OCI-M2 (cell line): Measurements from ENCODE around the gene CUL2.

Source experiments
- DNase-seq: peaks from one replicate; lab custom pipeline; 2025; ENCODE audit not compliant: unreplicated experiment; lab: John Stamatoyannopoulos, UW

CUL2 gene

GRCh38 chr10:35090162-35090954 lies at the start of gene CUL2:
Gene CUL2, minus strand, starts transcription at chr10:35090341. Its CDS starts 19,024 bp downstream, at chr10:35071317.
- DNase-seq = peak; percentile 24

DNA sequence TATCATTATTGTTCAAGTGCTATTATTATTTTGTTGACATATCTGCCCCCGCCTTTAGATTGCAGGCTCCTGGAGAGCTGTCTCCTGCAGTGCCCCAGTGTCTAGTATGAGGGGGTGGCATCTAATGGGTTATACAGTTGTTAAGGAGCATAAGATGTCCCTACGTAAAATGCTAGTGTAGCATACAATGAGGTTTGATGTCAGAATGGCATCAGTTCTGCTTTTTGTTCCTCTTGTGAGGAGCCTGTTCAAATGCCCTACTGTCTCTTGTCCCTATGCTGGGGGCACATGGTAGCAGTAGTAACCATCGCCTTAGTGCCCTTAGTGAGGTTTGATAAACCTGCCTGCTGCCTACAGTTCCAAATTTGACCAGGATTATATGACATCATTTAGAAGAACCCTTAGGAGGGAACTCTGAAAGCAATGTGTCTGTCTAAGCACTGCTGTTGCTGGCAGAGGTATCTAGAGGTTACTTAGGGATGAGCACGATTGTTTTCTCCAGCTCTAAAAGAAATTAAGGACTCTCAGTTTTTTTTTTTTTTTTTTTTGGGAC lies 46.2 kb upstream of the CUL2 start:
- DNase-seq = no peak

DNA sequence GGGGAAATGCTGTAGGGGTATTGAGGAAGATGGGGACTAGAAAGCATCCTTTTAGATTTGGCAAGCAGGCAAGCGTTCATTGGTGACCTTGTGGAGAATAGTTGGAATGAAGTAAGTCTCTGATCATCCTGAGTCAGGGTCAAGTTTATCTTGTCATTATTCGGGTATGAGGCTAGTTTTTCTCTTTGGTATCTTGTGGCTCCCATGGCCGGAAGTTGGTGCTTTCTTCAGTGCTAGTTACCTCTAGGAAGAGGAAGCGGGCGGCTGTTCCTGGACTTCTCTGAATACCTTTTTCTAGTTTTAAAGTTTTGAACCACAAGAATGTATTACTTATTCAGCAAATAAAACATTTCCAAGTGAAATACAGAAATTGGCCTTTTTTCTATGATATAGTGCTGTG lies 45.7 kb upstream of the CUL2 start:
- DNase-seq = no peak

DNA sequence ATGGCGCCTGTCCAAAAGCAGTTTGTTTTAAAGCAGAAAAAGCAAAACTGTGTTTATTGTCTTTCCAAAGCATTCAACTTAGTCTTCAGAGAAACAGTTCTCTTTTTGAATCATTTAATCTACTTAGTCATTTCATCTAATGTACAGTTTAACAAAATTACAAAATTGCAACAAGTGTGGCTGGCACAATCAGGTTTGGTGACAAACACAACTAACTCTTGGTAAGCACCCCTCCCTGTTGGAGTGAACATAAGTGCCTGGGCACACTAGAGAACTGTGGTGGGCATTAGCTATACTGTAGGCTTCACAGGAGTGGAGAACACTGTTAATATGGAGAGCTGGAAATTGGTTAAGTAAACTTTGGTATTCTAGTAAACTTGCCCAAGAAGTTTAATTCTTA lies 43.4 kb upstream of the CUL2 start:
- no peak for DNase-seq

DNA sequence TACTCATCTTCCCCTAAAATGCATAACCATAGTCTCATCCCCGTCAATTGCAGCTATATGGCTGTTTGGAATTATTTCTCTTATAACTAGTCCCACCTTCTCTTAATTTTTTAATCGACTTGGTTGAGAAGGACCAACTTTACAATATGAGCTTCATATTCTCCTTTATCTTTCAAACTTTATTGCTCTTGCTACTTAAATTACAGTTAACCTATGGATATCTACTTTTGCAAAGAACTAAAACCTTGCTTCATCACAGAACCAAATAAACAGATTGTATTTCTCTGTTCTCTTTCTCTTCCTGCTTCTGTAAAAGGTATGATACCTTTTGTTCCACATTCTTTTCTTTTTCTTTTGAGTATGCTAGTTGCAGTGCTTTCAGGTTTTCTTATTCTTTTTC lies 42.6 kb upstream of the CUL2 start:
- DNase-seq = no peak

GRCh38 chr10:35130663-35131062 lies 40.5 kb upstream of the CUL2 start:
- no peak for DNase-seq

DNA sequence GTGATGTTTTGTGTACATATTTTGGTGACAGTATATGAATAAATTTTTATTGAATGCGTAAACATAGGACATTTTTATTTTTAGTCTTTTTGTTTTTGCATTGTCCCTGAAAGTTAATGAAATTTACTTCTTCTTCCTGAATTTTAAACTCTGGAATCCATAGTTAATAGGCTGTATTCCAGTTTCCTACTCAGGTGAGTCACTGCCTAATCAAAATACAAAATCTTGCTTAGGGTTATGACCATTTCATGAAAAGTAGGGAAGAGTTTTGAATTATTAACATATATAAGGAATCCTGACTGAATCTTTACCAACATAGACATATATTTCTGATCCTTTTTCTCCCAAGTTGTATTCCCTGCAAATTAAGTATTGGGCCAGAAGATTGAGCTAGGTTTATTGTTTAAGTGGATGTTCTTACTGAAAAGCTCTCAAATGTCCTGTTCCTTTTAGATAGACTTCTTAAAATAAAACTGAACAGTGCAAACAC lies 39.1 kb upstream of the CUL2 start:
- no peak for DNase-seq

DNA sequence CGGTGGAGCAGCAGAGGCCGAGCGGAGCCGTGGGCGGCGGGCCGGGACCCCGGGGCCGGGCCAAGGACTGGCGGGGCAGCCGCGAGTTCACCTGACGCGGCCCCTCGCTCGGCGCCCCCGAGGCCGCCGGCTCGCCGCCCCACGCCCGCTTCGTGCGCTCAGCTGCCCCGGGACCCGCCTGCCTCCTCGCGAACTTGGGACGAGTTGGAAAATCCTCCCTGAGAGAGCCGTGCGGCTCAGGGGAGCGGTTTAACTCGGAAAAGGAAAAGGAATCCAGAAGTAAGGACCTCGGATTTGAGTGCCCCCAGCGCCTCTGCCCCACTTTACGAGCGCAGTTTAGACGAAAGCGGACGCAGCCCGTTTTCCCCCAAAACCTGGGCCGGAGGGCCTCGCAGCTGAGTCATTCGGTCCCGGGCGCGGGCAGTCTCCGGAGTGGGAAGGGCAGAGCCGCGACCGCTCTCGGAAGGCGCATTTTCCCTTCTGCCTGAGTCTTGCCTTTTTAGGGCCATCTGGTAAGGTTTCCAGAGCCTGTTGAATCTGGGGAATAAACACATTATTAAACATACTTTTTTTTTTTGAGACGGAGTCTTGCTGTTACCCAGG lies 37.2 kb upstream of the CUL2 start:
- no peak for DNase-seq

DNA sequence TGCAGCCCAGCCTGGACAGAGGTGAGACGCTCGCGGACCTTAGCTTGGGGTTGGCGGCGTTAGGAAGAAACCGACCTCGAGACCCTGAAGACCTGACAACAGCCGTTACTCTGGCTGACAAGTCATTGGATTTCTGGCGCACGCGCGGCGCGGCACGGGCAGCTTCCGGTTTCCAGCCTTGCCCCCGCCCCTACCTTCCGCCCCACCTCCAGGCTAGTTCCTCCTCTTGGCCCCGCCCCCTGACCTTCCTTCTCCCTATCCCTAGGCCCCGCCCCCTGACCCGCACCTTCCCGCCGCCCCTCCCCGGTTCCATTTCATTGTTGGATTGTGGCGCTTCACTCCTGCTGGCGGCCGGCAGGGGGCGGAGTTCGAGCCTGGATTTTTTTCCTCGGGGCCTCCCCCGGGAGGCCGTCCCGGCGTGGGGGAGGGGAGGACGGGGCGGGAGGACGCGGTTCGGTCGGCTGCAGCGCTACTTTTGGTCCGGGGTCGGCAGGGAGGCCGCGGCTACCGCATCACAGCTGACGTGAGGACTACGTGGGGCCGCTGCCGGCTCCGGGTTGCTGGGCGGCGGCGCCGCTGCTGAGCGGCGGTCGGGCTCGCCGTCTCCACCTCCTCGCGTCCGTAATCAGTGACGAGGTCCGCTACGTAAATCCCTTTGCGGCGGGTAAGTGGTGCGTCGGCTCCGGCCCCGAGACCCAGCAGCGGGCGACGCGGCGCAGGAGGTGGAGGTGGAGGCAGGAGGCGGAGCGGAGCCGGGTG lies 36.6 kb upstream of the CUL2 start, which contains the start of gene CREM:
Gene CREM, plus strand, starts transcription at position 317 of the 759 bp plus-strand sequence. CDS start 10,990 bp downstream, outside the sequence.
- peak; percentile 71 for DNase-seq

- DNase-seq = no peak
These were observed 36.0 kb upstream of the CUL2 start for GRCh38 chr10:35126062-35126529.

DNA sequence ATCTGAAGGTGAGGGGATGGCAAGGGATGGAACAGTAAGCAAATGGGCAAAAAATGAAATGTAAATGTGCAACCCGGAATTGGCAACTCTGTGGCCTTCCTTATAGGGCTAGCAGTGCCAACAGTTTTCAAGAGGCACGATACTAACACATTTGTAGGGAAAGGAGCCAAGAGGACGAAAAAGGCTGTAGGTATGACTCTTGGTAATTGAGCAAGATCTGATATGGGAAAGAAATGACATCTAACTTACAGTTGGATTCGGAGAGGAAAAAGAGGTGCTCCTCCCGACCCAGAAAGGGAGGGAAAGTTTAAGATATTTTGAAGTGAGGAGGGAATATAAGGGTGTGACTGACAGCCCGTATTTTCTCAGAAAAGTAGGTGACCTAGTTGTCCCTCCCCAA lies 34.4 kb upstream of the CUL2 start:
- no peak for DNase-seq

GRCh38 chr10:35119378-35119777 lies 29.2 kb upstream of the CUL2 start:
- no peak for DNase-seq

GRCh38 chr10:35112571-35112970 lies 22.4 kb upstream of the CUL2 start:
- DNase-seq = no peak

DNA sequence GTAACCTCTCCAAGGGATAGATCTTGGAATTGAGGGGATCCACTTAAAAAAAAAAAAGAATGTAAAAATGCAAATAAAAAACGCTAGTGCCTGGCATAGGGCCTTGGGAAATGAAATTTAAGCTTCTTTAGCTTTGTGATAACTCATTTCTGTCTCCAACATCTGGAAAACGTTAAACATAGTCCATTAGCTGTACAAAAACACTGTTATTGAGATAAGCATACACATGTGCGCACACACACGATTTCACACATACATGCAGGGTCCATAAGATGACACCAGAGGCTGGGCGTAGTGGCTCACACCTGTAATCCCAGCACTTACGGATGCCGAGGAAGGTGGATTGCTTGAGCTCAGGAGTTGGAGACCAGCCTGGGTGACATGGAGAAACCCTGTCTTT lies 13.7 kb upstream of the CUL2 start:
- DNase-seq = no peak

DNA sequence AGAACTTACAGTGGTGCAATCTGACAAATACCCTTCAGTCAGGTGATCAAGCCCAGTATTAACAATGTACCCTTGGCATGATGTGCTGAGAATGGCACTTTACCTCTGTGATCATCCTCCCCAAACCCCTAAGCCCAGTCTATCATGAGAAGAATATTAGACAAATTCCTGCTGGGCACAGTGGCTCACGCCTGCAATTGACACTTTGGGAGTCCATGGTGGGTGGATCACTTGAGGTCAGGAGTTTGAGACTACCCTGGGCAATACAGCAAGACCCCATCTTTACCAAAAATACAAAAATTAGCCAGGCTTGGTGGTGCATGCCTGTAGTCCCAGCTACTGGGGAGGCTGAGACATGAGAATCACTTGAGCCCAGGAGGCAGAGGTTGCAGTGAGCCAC lies 7.4 kb upstream of the CUL2 start:
- no peak for DNase-seq

DNA sequence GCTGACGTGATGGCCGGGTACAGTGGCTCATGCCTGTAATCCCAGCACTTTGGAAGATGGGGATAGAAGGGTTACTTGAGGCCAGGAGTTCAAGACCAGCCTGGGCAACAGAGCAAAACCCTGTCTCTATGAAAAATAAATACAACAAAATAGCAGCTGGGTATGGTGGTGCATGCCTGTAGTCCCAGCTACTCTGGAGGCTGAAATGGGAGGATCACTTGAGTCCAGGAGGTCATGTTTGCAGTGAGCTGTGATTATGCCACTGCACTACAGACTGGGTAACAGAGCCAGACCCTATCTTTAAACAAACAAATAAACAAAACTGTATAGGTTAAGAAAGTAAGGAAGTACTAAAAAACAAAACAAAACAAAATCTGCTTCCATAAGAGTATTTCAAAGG lies 6.2 kb upstream of the CUL2 start:
- DNase-seq = no peak

GRCh38 chr10:35092851-35093250 lies 2.7 kb upstream of the CUL2 start:
- DNase-seq = no peak

DNA sequence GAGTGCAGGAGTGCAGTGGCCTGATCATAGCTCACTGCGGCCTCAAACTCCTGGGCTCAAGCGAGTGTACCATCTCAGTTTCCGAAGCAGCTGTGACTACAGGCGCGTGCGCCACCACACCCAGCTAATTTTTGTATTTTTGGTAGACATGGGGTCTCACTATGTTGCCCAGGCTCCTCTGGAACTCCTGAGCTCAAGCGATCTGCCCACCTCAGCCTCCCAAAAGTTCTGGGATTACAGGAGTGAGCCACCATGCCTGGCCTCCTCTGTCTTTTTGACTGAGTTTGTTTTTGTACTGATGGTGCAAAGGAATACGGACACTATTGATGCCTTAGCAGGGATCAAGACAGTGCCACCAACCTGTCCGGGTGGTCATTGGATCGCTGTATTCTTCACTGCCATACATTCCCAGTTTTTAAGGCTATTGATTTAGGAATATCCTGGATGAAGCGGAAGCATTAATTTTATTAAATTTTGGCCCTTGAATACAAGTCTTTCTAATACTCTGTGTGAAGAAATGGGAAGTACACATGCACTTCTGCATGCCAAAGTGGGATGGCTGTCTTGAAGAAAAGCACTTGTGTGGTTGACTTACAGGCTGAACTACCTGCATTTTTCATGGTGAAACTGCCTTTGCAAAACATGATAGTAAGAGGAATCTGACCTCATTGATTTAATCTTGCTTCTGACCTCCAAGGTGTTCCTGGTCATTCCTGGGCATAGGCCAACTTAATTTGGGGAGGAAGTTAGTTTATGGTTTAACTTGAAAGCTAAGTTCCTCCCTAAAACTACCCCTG lies 2.1 kb upstream of the CUL2 start:
- DNase-seq = no peak

DNA sequence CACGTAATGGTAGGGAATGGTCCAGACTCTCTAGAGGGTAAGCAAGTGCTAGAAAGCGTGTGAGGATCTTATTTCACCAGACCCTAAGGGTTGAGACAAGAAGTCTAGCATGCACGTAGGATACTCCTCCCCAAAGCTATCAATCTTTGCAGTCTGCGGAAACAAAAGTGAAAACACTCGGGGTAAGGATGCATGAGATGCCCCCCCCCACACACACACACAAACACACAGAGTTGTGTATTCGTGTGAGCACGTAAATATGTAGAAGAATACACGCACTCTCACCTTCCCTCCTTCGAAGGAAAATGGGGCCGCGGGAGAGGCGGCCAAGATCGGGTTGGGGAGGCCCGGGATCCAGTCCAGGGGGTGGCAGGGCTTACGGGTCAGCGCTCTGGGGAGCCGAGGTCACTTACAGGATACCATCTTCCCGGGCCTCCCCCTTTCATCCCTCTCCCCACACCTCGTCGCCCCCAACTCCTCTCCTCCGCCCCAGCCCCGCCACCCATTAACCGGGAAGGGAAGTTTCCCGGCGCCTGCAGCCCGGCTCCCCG lies 455 bp downstream of the CUL2 start:
- DNase-seq = peak; percentile 7

DNA sequence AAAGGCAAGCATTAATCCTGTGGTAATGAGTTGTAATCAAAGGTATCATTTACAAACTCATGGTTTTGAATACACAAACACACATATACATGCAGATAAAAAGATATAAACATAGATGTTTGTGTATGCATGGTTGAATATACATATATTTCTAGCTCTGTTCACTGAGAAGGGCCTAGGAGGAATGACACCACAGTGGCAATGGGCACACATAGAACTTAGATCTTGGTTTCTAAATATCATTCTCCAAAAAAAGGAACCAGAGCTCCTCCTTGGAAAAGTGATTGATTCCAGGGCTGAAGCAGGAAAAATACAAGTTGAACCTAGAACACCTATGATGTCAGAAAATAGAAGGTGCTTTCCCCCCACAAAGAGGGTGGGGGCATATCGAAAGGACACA lies 6.9 kb downstream of the CUL2 start:
- DNase-seq = no peak
